H9 (cell line): Measurements from ENCODE around the gene CYTH3. TPM values are rescaled to one million over a fixed set of nuclear protein-coding genes. Genes with fewer than 3 reads are reported as not detected.

Experiments used
- DNase-seq: peaks from one replicate; pipeline ENCODE4 v3.0.0-alpha.2; 2017
- H2AFZ ChIP-seq: one replicate; pipeline ENCODE4 v1.6.1; 2013; ENCODE audit warnings: mild to moderate bottlenecking, low read length, control low read depth, moderate library complexity
- H2AK5ac ChIP-seq: 2 replicates; pipeline ENCODE4 v1.6.1; 2013; ENCODE audit warnings: low read length, control low read depth, mixed read lengths; ENCODE audit not compliant: insufficient read length
- H2BK120ac ChIP-seq: one replicate; pipeline ENCODE4 v1.6.1; 2013; ENCODE audit warnings: low read depth, mild to moderate bottlenecking, low read length, control low read depth, inconsistent platforms; ENCODE audit not compliant: poor library complexity, severe bottlenecking
- H2BK12ac ChIP-seq: 2 replicates; pipeline ENCODE4 v1.6.1; 2013; ENCODE audit warnings: low read length, control low read depth, mixed read lengths, low read depth; ENCODE audit not compliant: insufficient read length
- H2BK15ac ChIP-seq: 2 replicates; pipeline ENCODE4 v1.6.1; 2013; ENCODE audit warnings: low read depth, low read length, control low read depth
- H2BK20ac ChIP-seq: one replicate; pipeline ENCODE4 v1.6.1; 2013; ENCODE audit warnings: low read depth, mild to moderate bottlenecking, low read length, control low read depth, inconsistent platforms; ENCODE audit not compliant: poor library complexity, severe bottlenecking
- H2BK5ac ChIP-seq: 2 replicates; pipeline ENCODE4 v1.6.1; 2013; ENCODE audit warnings: low read length, control low read depth, mixed read lengths; ENCODE audit not compliant: insufficient read length
- H3K14ac ChIP-seq: 2 replicates; pipeline ENCODE4 v1.6.1; 2013; ENCODE audit warnings: low read length, control low read depth; ENCODE audit not compliant: insufficient read depth
- H3K18ac ChIP-seq: 2 replicates; pipeline ENCODE4 v1.6.1; 2013; ENCODE audit warnings: low read depth, mild to moderate bottlenecking, mixed read lengths, low read length, control low read depth; ENCODE audit not compliant: insufficient read length
- H3K23ac ChIP-seq: 2 replicates; pipeline ENCODE4 v1.6.1; 2013; ENCODE audit warnings: low read length, control low read depth, mixed read lengths, low read depth; ENCODE audit not compliant: insufficient read length
- H3K23me2 ChIP-seq: 2 replicates; pipeline ENCODE4 v1.6.1; 2013; ENCODE audit warnings: low read depth, mild to moderate bottlenecking, mixed read lengths, low read length, control low read depth; ENCODE audit not compliant: insufficient read length, poor library complexity, severe bottlenecking
- H3K27ac ChIP-seq: 2 replicates; pipeline ENCODE4 v1.5.1; 2013; ENCODE audit warnings: low read length, control low read depth, mixed read lengths, low read depth; ENCODE audit not compliant: insufficient read length
- H3K27me3 ChIP-seq: 2 replicates; pipeline ENCODE4 v1.6.1; 2013; ENCODE audit warnings: low read length, control low read depth, inconsistent platforms; ENCODE audit not compliant: insufficient read depth
- H3K4ac ChIP-seq: 2 replicates; pipeline ENCODE4 v1.6.1; 2013; ENCODE audit warnings: low read depth, mild to moderate bottlenecking, control low read depth, inconsistent platforms, low read length, moderate library complexity
- H3K4me1 ChIP-seq: 2 replicates; pipeline ENCODE4 v1.6.1; 2013; ENCODE audit warnings: low read length, control low read depth, inconsistent platforms; ENCODE audit not compliant: insufficient read depth
- H3K4me2 ChIP-seq: 2 replicates; pipeline ENCODE4 v1.6.1; 2013; ENCODE audit warnings: low read length, control low read depth, mixed read lengths; ENCODE audit not compliant: insufficient read length, insufficient read depth
- H3K56ac ChIP-seq: 2 replicates; pipeline ENCODE4 v1.6.1; 2013; ENCODE audit warnings: low read depth, mild to moderate bottlenecking, mixed read lengths, low read length, control low read depth; ENCODE audit not compliant: insufficient read length
- H3K79me1 ChIP-seq: 2 replicates; pipeline ENCODE4 v1.6.1; 2013; ENCODE audit warnings: low read depth, mild to moderate bottlenecking, moderate library complexity, low read length, control low read depth, inconsistent platforms; ENCODE audit not compliant: insufficient read depth, poor library complexity, severe bottlenecking
- H3K79me2 ChIP-seq: 2 replicates; pipeline ENCODE4 v1.6.1; 2013; ENCODE audit warnings: low read length, control low read depth, inconsistent platforms; ENCODE audit not compliant: insufficient read depth
- H3K9ac ChIP-seq: 2 replicates; pipeline ENCODE4 v1.6.1; 2013; ENCODE audit warnings: low read length, control low read depth, mixed read lengths; ENCODE audit not compliant: insufficient read length; ENCODE audit errors: extremely low read depth
- H3K9me3 ChIP-seq: one replicate; pipeline ENCODE4 v1.6.1; 2013; ENCODE audit warnings: low read depth, low read length, inconsistent platforms; ENCODE audit not compliant: control insufficient read depth
- H3T11ph ChIP-seq: one replicate; pipeline ENCODE4 v1.6.1; 2013; ENCODE audit warnings: mild to moderate bottlenecking, low read length, control low read depth, inconsistent platforms
- H4K20me1 ChIP-seq: one replicate; pipeline ENCODE4 v1.6.1; 2013; ENCODE audit not compliant: control insufficient read depth, insufficient read length, insufficient read depth
- H4K5ac ChIP-seq: 2 replicates; pipeline ENCODE4 v1.6.1; 2013; ENCODE audit warnings: low read depth, mild to moderate bottlenecking, mixed read lengths, low read length, control low read depth; ENCODE audit not compliant: insufficient read length
- H4K8ac ChIP-seq: replicated peaks from 2 replicates; pipeline ENCODE4 v1.6.1; 2013; ENCODE audit warnings: low read length, control low read depth, mixed read lengths, low read depth; ENCODE audit not compliant: insufficient read length
- H4K91ac ChIP-seq: 2 replicates; pipeline ENCODE4 v1.6.1; 2013; ENCODE audit warnings: low read depth, mild to moderate bottlenecking, moderate library complexity, mixed read lengths, low read length, control low read depth; ENCODE audit not compliant: insufficient read length
- H3K27ac Mint-ChIP-seq, 3 experiments: 2 replicates in 2 of 3; 3 replicates in 1 of 3; pipeline ENCODE4 v1.8.0; 2020 to 2021; ENCODE audit warnings: mixed read lengths in 3 of 3, mild to moderate bottlenecking in 1 of 3, moderate library complexity in 1 of 3
- H3K27me3 Mint-ChIP-seq: 2 replicates; pipeline ENCODE4 v1.8.0; 2021; ENCODE audit warnings: low read depth, mild to moderate bottlenecking, moderate library complexity, mixed read lengths
- H3K36me3 Mint-ChIP-seq, 3 experiments: 2 replicates in 2 of 3; 3 replicates in 1 of 3; pipeline ENCODE4 v1.8.0; 2020 to 2021; ENCODE audit warnings: low read depth in 3 of 3, mixed read lengths in 3 of 3; ENCODE audit not compliant: insufficient read depth in 1 of 3
- H3K4me1 Mint-ChIP-seq, 2 experiments: 2 replicates each; pipeline ENCODE4 v1.8.0; 2020; ENCODE audit warnings: mixed read lengths in 2 of 2
- H3K4me3 Mint-ChIP-seq, 2 experiments: 2 replicates in 1 of 2; 3 replicates in 1 of 2; pipeline ENCODE4 v1.8.0; 2020 to 2021; ENCODE audit warnings: mild to moderate bottlenecking in 2 of 2, mixed read lengths in 2 of 2, moderate library complexity in 1 of 2
- H3K9me3 Mint-ChIP-seq, 2 experiments: 2 replicates in 1 of 2; 3 replicates in 1 of 2; pipeline ENCODE4 v1.8.0; 2020; ENCODE audit warnings: mild to moderate bottlenecking in 2 of 2, mixed read lengths in 2 of 2, moderate library complexity in 1 of 2
- CTCF ChIP-seq: fragments of 200-600 bp; sonication (generic); conservative IDR thresholded peaks from 3 replicates; pipeline ENCODE4 v1.8.0; 2021; ENCODE audit warnings: antibody characterized with exemption, mild to moderate bottlenecking
- WGBS: extraction: QIAGEN DNeasy Blood & Tissue Kit; methylation state at CpG from one replicate; pipeline ENCODE4 v1.1.7; 2013; ENCODE audit warnings: missing lambda C conversion rate, low lambda C conversion rate, mixed read lengths; ENCODE audit not compliant: insufficient read length; ENCODE audit errors: extremely low coverage; 5-methylcytosine and 5-hydroxymethylcytosine counted together
- total RNA-seq: library from RNA; stranded (reverse); gene quantifications from 2 replicates; pipeline ENCODE4 v1.2.1, GENCODE V29; 2021

The CYTH3 gene
- total RNA-seq, 1 experiment from 2014 or later: 12.3 TPM

GRCh38 chr7:6273917-6274630, 1.6 kb upstream of the CYTH3 start:
- peaks cover 3% of the 10 kb centered on the region for H4K20me1 ChIP-seq
- no peak overlapping the region for H3T11ph ChIP-seq
- H2BK12ac ChIP-seq: no peak overlapping the region
- DNase-seq: no peak
- H3K27me3 ChIP-seq: no peaks in the 10 kb centered on the region; the same call in 1 of the 2 replicates
- H2AK5ac ChIP-seq: no peak overlapping the region
- WGBS: no CpG with 5 or more reads among the region's 11 CpGs
- no peak overlapping the region for H3K4me2 ChIP-seq
- H3K79me2 ChIP-seq: no peaks in the 10 kb centered on the region; the same call in 1 of the 2 replicates
- H4K91ac ChIP-seq: no peak overlapping the region
- no peak overlapping the region for H3K18ac ChIP-seq
- no peak overlapping the region for H2AFZ ChIP-seq
- H3K9me3 ChIP-seq: no peaks in the 10 kb centered on the region
- Mint-ChIP-seq H3K27ac (no peak overlapping the region), H3K36me3 (no peaks in the 10 kb centered on the region), H3K27me3 (peaks cover 23% of the 10 kb centered on the region), H3K4me3 (no peak overlapping the region), H3K4me1 (peaks cover 33 to 37% of the 10 kb centered on the region in 2 experiments), H3K9me3 (no peaks in the 10 kb centered on the region)
- H2BK20ac ChIP-seq: no peak overlapping the region
- no peak overlapping the region for H3K14ac ChIP-seq
- H2BK5ac ChIP-seq: no peak overlapping the region
- H3K27ac ChIP-seq: no peak overlapping the region
- H2BK15ac ChIP-seq: no peak overlapping the region
- no peak overlapping the region for H3K56ac ChIP-seq
- H4K8ac ChIP-seq: no peak overlapping the region
- H2BK120ac ChIP-seq: no peak overlapping the region
- H3K4me1 ChIP-seq: peaks cover 3% of the 10 kb centered on the region; the same call in 1 of the 2 replicates
- peaks cover 15% of the 10 kb centered on the region for H3K23me2 ChIP-seq
- H3K4ac ChIP-seq: no peak overlapping the region
- no peak overlapping the region for H3K9ac ChIP-seq
- no peak for TF ChIP-seq CTCF
- H3K23ac ChIP-seq: no peak overlapping the region
- H3K79me1 ChIP-seq: no peaks in the 10 kb centered on the region
- H4K5ac ChIP-seq: no peak overlapping the region
